ENCODE data around the gene ZC3H12C. TPM values are rescaled to one million over a fixed set of nuclear protein-coding genes. Genes with fewer than 3 reads are reported as not detected.

Gene ZC3H12C
- total and polyA plus RNA-seq, 10 of the 15 experiments (the other 5 are each of a cell fraction or from before 2014, with no cell fraction given) = 0.31 to 31.0 (median 3.7) TPM

- TF ChIP-seq USF2 (IDR thresholded peaks at IDR 0.05; ENCODE audit: borderline replicate concordance, low read depth, low read length) = no peak
- no peak for TF ChIP-seq CBFB (IDR thresholded peaks at IDR 0.05; ENCODE audit: low read depth)
- no peak for TF ChIP-seq TAF1 (IDR thresholded peaks at IDR 0.05; ENCODE audit: borderline replicate concordance, low read depth, low read length)
- TF ChIP-seq CREB1 (IDR thresholded peaks at IDR 0.05; ENCODE audit: low read depth) = no peak
- no peak for TF ChIP-seq HSF1 (IDR thresholded peaks at IDR 0.05; ENCODE audit: low read depth, low read length)
- no peak for TF ChIP-seq NFXL1 (IDR thresholded peaks at IDR 0.05; ENCODE audit: borderline replicate concordance)
- TF ChIP-seq DPF2 (IDR thresholded peaks at IDR 0.05) = no peak
Measured at GRCh38 chr11:110160437-110160836, 67.2 kb downstream of the ZC3H12C start (continued).

- ATAC-seq (no peak), FAIRE-seq (no peak), DNase-seq (ENCODE audit: low read depth, low spot score) (no peak)
- Histone ChIP-seq H3K36me3 (ENCODE audit: control insufficient read depth in 2 of 2, insufficient read depth in 2 of 2, low read length in 1 of 2) (peaks cover 3 to 15% of the 10 kb centered on the region in 2 experiments; a peak in 3 of 4 replicates), H3K4me3 (no peak overlapping the region), H3K27me3 (replicated peaks in 1 of 2; ENCODE audit: control insufficient read depth in 2 of 2, insufficient read depth in 2 of 2, low read length in 1 of 2) (no peaks in the 10 kb centered on the region), H3K27ac (ENCODE audit: control insufficient read depth, insufficient read depth) (no peak overlapping the region), H4K20me1 (ENCODE audit: control insufficient read depth, insufficient read depth) (peaks cover 2% of the 10 kb centered on the region; the same call in 1 of the 2 replicates), H3K9ac (ENCODE audit: control insufficient read depth, insufficient read depth, low read length) (no peak overlapping the region), H3K9me3 (replicated peaks; ENCODE audit: control insufficient read depth, insufficient read depth, low read length) (no peaks in the 10 kb centered on the region), H3K4me2 (ENCODE audit: control insufficient read depth, insufficient read depth) (no peak overlapping the region), H3K79me2 (ENCODE audit: control insufficient read depth, insufficient read depth, low read length) (no peaks in the 10 kb centered on the region), H3K4me1 (ENCODE audit: control insufficient read depth, insufficient read depth, low read length) (no peaks in the 10 kb centered on the region), H2AFZ (ENCODE audit: control insufficient read depth, low read depth, low read length) (no peak overlapping the region)
- POLR2A ChIA-PET = interaction anchor here (2.1 kb wide), 1 partner anchor 11 kb away, joined by 5 read pairs; no protein-coding TSS in a partner anchor
- no TSS peak for BruUV-seq (replicated peaks)
- SMC1A ChIA-PET (ENCODE audit: uncharacterized antibody, unreplicated experiment) = interaction anchor here (0.8 kb wide), 1 partner anchor 12 kb away, joined by 3 read pairs; no protein-coding TSS in a partner anchor
- TF ChIP-seq ZNF274 (IDR thresholded peaks at IDR 0.05; ENCODE audit: insufficient read depth, insufficient read length) = no peak
- no peak for TF ChIP-seq CHD4 (IDR thresholded peaks at IDR 0.05)
- no peak for TF ChIP-seq PKNOX1 (IDR thresholded peaks at IDR 0.05)
- CTCF ChIA-PET = interaction anchor here (0.6 to 2.0 kb wide), 6 partner anchors 19 to 216 kb away, joined by 3 to 5 read pairs (median 4); no protein-coding TSS in a partner anchor
- WGBS (ENCODE audit: insufficient coverage, insufficient replicate concordance, low lambda C conversion rate, missing lambda C conversion rate) = 87% methylated on average over 9 of the region's 9 CpGs
- RAD21 ChIA-PET (ENCODE audit: unreplicated experiment) = no interaction called here
- in situ Hi-C loops (cut with MboI) = no loop called here
- intact Hi-C loops (cut with micrococcal nuclease; ENCODE audit: unreplicated experiment) = no loop called here
Measured at GRCh38 chr11:110161061-110161460, 67.9 kb downstream of the ZC3H12C start.
